SJSA1 (cell line): Measurements from ENCODE around the gene SDK1. TPM values are rescaled to one million over a fixed set of nuclear protein-coding genes. Genes with fewer than 3 reads are reported as not detected.
A peak's percentile ranks its signal among the peaks of the same experiment; 100 is the strongest.

Source experiments
- DNase-seq, 2 experiments: peaks; one replicate each; pipeline ENCODE4 v3.0.0-alpha.2; 2015 to 2020; ENCODE audit warnings: low spot score in 2 of 2, low read depth in 1 of 2
- H3K27ac ChIP-seq: fragments of 250-450 bp; sonication (Bioruptor Pico); 2 replicates; pipeline ENCODE4 v1.5.1; 2020; ENCODE audit warnings: mild to moderate bottlenecking, moderate library complexity
- H3K27me3 ChIP-seq: fragments of 250-450 bp; sonication (Bioruptor Pico); replicated peaks from 2 replicates; pipeline ENCODE4 v1.5.1; 2020; ENCODE audit warnings: mild to moderate bottlenecking, moderate library complexity
- H3K36me3 ChIP-seq: fragments of 250-450 bp; sonication (Bioruptor Pico); 2 replicates; pipeline ENCODE4 v1.5.1; 2020; ENCODE audit warnings: mild to moderate bottlenecking
- H3K4me1 ChIP-seq: fragments of 250-450 bp; sonication (Bioruptor Pico); replicated peaks from 2 replicates; pipeline ENCODE4 v1.6.1; 2021; ENCODE audit warnings: mild to moderate bottlenecking
- H3K4me3 ChIP-seq: fragments of 250-450 bp; sonication (Bioruptor Pico); 2 replicates; pipeline ENCODE4 v1.5.1; 2020; ENCODE audit warnings: mild to moderate bottlenecking
- H3K9me3 ChIP-seq: fragments of 250-450 bp; sonication (Bioruptor Pico); replicated peaks from 2 replicates; pipeline ENCODE4 v1.5.1; 2020; ENCODE audit warnings: mild to moderate bottlenecking
- total RNA-seq: library from RNA; depleted of rRNA; stranded (reverse); fragments of >200 nt; shearing (Covaris generic); gene quantifications from 2 replicates; pipeline ENCODE4 v1.2.3, GENCODE V29; 2014

The SDK1 gene
- total RNA-seq, 1 experiment from 2014 or later, result 8.7 TPM

- Histone ChIP-seq H3K27ac (no peak overlapping the region), H3K9me3 (no peaks in the 10 kb centered on the region), H3K36me3 (no peaks in the 10 kb centered on the region), H3K4me1 (no peaks in the 10 kb centered on the region), H3K4me3 (no peak overlapping the region), H3K27me3 (no peaks in the 10 kb centered on the region)
- no peak for DNase-seq
These were observed 968.7 kb downstream of the SDK1 start for GRCh38 chr7:4269746-4270145.

GRCh38 chr7:4270268-4270667, 969.2 kb downstream of the SDK1 start:
- Histone ChIP-seq H3K27me3 (no peaks in the 10 kb centered on the region), H3K36me3 (no peaks in the 10 kb centered on the region), H3K4me3 (no peak overlapping the region), H3K4me1 (no peaks in the 10 kb centered on the region), H3K27ac (no peak overlapping the region), H3K9me3 (no peaks in the 10 kb centered on the region)
- DNase-seq, result no peak

GRCh38 chr7:4270941-4271715, 970.1 kb downstream of the SDK1 start:
- Histone ChIP-seq H3K27ac (no peak overlapping the region), H3K36me3 (no peaks in the 10 kb centered on the region), H3K4me1 (no peaks in the 10 kb centered on the region), H3K9me3 (no peaks in the 10 kb centered on the region), H3K4me3 (no peak overlapping the region), H3K27me3 (no peaks in the 10 kb centered on the region)
- DNase-seq, result no peak

- H3K27ac ChIP-seq, result no peak overlapping the region
- H3K27me3 ChIP-seq, result no peaks in the 10 kb centered on the region
- H3K36me3 ChIP-seq, result no peaks in the 10 kb centered on the region
- no peak overlapping the region for H3K4me3 ChIP-seq
- H3K9me3 ChIP-seq, result no peaks in the 10 kb centered on the region
- DNase-seq, result no peak
- no peaks in the 10 kb centered on the region for H3K4me1 ChIP-seq
These were observed 970.6 kb downstream of the SDK1 start for GRCh38 chr7:4271716-4272015.

GRCh38 chr7:4272141-4272540, 971.1 kb downstream of the SDK1 start:
- H3K4me3 ChIP-seq, result no peak overlapping the region
- H3K9me3 ChIP-seq, result no peaks in the 10 kb centered on the region
- no peaks in the 10 kb centered on the region for H3K36me3 ChIP-seq
- H3K27me3 ChIP-seq, result no peaks in the 10 kb centered on the region
- H3K4me1 ChIP-seq, result no peaks in the 10 kb centered on the region
- H3K27ac ChIP-seq, result no peak overlapping the region
- DNase-seq, result no peak

GRCh38 chr7:4273566-4274230, 972.6 kb downstream of the SDK1 start:
- Histone ChIP-seq H3K27me3 (no peaks in the 10 kb centered on the region), H3K27ac (no peak overlapping the region), H3K4me3 (no peak overlapping the region), H3K4me1 (no peaks in the 10 kb centered on the region), H3K36me3 (no peaks in the 10 kb centered on the region), H3K9me3 (no peaks in the 10 kb centered on the region)
- DNase-seq, result no peak

GRCh38 chr7:4274286-4274685, 973.2 kb downstream of the SDK1 start:
- Histone ChIP-seq H3K27me3 (no peaks in the 10 kb centered on the region), H3K4me1 (no peaks in the 10 kb centered on the region), H3K36me3 (no peaks in the 10 kb centered on the region), H3K27ac (no peak overlapping the region), H3K9me3 (no peaks in the 10 kb centered on the region), H3K4me3 (no peak overlapping the region)
- DNase-seq, result no peak

GRCh38 chr7:4277936-4278335, 976.9 kb downstream of the SDK1 start:
- H3K36me3 ChIP-seq, result no peaks in the 10 kb centered on the region
- no peaks in the 10 kb centered on the region for H3K27me3 ChIP-seq
- no peak for DNase-seq
- no peaks in the 10 kb centered on the region for H3K4me1 ChIP-seq
- H3K9me3 ChIP-seq, result no peaks in the 10 kb centered on the region
- H3K27ac ChIP-seq, result no peak overlapping the region
- H3K4me3 ChIP-seq, result no peak overlapping the region

- Histone ChIP-seq H3K9me3 (no peaks in the 10 kb centered on the region), H3K36me3 (no peaks in the 10 kb centered on the region), H3K4me3 (no peak overlapping the region), H3K27ac (no peak overlapping the region), H3K4me1 (no peaks in the 10 kb centered on the region), H3K27me3 (no peaks in the 10 kb centered on the region)
- DNase-seq, result no peak
These were observed 978.2 kb downstream of the SDK1 start for GRCh38 chr7:4279216-4279615.

GRCh38 chr7:4281231-4281993, 980.4 kb downstream of the SDK1 start:
- H3K9me3 ChIP-seq, result no peaks in the 10 kb centered on the region
- no peaks in the 10 kb centered on the region for H3K27me3 ChIP-seq
- no peaks in the 10 kb centered on the region for H3K4me1 ChIP-seq
- H3K36me3 ChIP-seq, result no peaks in the 10 kb centered on the region
- no peak overlapping the region for H3K4me3 ChIP-seq
- no peak overlapping the region for H3K27ac ChIP-seq
- DNase-seq, result no peak

GRCh38 chr7:4282434-4283223, 981.6 kb downstream of the SDK1 start:
- H3K27ac ChIP-seq, result no peak overlapping the region
- peak in 1 of 2 experiments; percentile 51 for DNase-seq

GRCh38 chr7:4286351-4286750, 985.3 kb downstream of the SDK1 start:
- no peak overlapping the region for H3K4me3 ChIP-seq
- H3K9me3 ChIP-seq, result no peaks in the 10 kb centered on the region
- no peak overlapping the region for H3K27ac ChIP-seq
- no peaks in the 10 kb centered on the region for H3K4me1 ChIP-seq
- no peaks in the 10 kb centered on the region for H3K36me3 ChIP-seq
- no peaks in the 10 kb centered on the region; the same call in 1 of the 2 replicates for H3K27me3 ChIP-seq
- DNase-seq, result no peak

More at GRCh38 chr7:4282434-4283223, 981.6 kb downstream of the SDK1 start:
- no peaks in the 10 kb centered on the region for H3K27me3 ChIP-seq
- H3K36me3 ChIP-seq, result no peaks in the 10 kb centered on the region
- no peak overlapping the region for H3K4me3 ChIP-seq
- H3K9me3 ChIP-seq, result no peaks in the 10 kb centered on the region
- H3K4me1 ChIP-seq, result no peaks in the 10 kb centered on the region

- no peak overlapping the region for H3K4me3 ChIP-seq
- H3K4me1 ChIP-seq, result no peaks in the 10 kb centered on the region
- no peaks in the 10 kb centered on the region for H3K36me3 ChIP-seq
- no peak overlapping the region for H3K27ac ChIP-seq
- no peak for DNase-seq
- no peaks in the 10 kb centered on the region for H3K9me3 ChIP-seq
- H3K27me3 ChIP-seq, result peaks cover 5% of the 10 kb centered on the region
These were observed 987.8 kb downstream of the SDK1 start for GRCh38 chr7:4288791-4289394.
